ENCODE results near the gene NQO2. TPM values are rescaled to one million over a fixed set of nuclear protein-coding genes. Genes with fewer than 3 reads are reported as not detected.
"Not testable (repeated sequence)": the region's sequence is repeated elsewhere in the genome, so short reads cannot be mapped to it uniquely, and the experiment has no call there.

Gene NQO2
- total RNA-seq, 1 donor from 2014 or later = 12.7 TPM

GRCh38 chr6:2989332-2990247 lies 10.1 kb upstream of the NQO2 start:
- TF ChIP-seq CTCF (conservative IDR thresholded peaks at IDR 0.05; ENCODE audit: low read depth, low read length) = no peak
- peak overlapping the region; percentile 89 for H3K4me3 ChIP-seq (ENCODE audit: low read depth, low read length)
- DNase-seq (ENCODE audit: low read depth) = peak; percentile 98

GRCh38 chr6:2990248-2990931 lies 9.3 kb upstream of the NQO2 start:
- peak overlapping the region; percentile 89 for H3K4me3 ChIP-seq (ENCODE audit: low read depth, low read length)
- TF ChIP-seq CTCF (conservative IDR thresholded peaks at IDR 0.05; ENCODE audit: low read depth, low read length) = no peak
- DNase-seq (ENCODE audit: low read depth) = no peak

- no peak for TF ChIP-seq CTCF (conservative IDR thresholded peaks at IDR 0.05; ENCODE audit: low read depth, low read length)
- H3K4me3 ChIP-seq (ENCODE audit: low read depth, low read length) = peak overlapping the region; percentile 89
- no peak for DNase-seq (ENCODE audit: low read depth)
Measured at GRCh38 chr6:2990932-2991506, 8.7 kb upstream of the NQO2 start.

GRCh38 chr6:2992330-2992979 lies 7.2 kb upstream of the NQO2 start:
- DNase-seq (ENCODE audit: low read depth) = no peak
- no peak overlapping the region for H3K4me3 ChIP-seq (ENCODE audit: low read depth, low read length)
- no peak for TF ChIP-seq CTCF (conservative IDR thresholded peaks at IDR 0.05; ENCODE audit: low read depth, low read length)

GRCh38 chr6:2993755-2994317 lies 5.9 kb upstream of the NQO2 start:
- no peak for DNase-seq (ENCODE audit: low read depth)
- TF ChIP-seq CTCF (conservative IDR thresholded peaks at IDR 0.05; ENCODE audit: low read depth, low read length) = no peak
- no peak overlapping the region for H3K4me3 ChIP-seq (ENCODE audit: low read depth, low read length)

GRCh38 chr6:2998249-2998997 lies 1.3 kb upstream of the NQO2 start:
- not testable (repeated sequence) for DNase-seq (ENCODE audit: low read depth)
- peak overlapping the region; percentile 64 for H3K4me3 ChIP-seq (ENCODE audit: low read depth, low read length)
- peak; percentile 48 for TF ChIP-seq CTCF (conservative IDR thresholded peaks at IDR 0.05; ENCODE audit: low read depth, low read length)
